GM19397 (cell line): ENCODE results near the gene TRIP10.

Experiments
- ATAC-seq: cut with Tn5 transposase; IDR thresholded peaks from one replicate; pipeline ENCODE4 v1.9.1; 2021; ENCODE audit warnings: mild to moderate bottlenecking, moderate library complexity; ENCODE audit not compliant: unreplicated experiment

The TRIP10 gene

DNA sequence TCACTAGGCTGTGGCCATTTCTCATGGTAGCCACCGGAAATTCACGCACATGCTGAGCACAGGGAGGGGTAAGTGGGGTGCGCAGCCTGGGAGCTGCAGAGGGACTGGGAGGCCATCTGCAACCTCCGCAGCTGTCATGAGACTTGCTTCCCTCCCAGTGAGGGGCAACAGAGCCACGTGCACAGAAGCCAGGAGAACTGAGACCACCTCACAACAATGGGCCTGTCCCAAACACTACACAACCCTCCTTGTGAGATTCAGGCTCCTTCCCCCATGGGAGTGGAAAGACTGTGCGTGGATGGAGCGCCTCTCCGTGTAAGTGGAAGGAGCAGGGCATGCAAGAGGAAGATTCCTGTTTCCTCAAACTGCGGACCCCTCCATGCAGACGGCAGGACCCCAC is 27.9 kb upstream of the TRIP10 start:
- ATAC-seq: no peak

DNA sequence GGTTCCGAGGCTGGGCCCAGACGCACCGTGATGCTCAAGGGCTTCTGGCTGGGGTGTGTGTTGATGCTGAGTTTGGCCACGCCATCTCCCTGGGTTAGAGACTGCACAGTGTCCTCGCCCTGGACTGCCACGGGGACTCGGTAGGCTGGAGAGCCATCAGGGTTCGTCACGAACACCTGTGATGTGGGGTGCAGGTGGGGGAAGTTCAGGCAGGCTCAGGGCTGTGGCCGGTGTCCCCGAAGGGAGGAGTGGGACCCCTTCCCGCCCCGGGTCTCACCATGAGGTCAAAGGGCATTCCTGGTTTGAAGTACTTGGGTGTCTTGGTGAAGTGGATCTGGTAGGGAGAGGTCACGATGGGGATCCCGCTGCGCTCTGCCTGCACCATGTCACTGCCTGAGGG is 27.2 kb upstream of the TRIP10 start:
- no peak for ATAC-seq

DNA sequence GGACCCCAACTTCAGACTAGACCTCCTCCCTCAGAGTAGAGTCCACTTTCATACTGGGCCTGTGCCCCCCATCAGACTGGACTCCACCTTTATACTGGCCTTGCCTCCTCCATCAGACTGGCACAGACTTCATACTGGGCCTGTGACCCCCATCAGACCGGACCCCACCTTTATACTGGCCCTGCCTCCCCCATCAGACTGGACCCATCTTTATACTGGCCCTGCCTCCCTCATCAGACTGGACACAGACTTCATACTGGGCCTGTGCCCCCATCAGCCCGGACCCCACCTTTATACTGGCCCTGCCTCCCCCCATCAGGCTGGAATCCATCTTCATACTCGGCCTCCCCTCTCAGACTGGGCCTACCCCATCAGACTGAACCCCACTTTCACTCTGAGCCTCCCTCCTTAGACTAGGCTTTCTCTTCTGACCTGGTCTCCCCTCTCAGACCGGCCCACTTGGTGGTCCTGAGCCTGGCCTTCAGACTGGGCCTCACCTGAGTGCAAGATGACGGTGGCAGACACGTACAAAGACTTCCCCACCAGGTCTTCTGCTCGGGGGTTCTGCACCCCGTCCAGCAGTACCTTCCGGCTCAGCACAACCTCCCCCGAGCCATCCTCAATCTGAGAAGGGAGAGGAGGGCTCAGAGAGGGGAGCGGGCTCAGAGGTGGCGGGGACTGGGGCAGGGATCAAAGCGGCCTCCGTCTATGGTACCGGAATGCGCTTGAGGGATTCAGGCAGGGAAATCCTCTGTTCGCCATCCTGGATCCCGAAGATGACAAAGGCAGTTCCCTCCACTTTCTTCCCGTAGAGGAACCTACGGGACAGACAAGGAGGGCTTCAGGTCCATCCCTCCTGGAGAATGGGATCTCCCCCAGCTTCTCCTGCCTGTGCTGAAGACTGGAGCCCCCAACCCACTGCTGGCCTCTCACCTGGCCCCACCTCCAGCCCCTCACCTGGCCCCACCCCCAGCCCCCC is 26.5 kb upstream of the TRIP10 start:
- ATAC-seq: no peak

DNA sequence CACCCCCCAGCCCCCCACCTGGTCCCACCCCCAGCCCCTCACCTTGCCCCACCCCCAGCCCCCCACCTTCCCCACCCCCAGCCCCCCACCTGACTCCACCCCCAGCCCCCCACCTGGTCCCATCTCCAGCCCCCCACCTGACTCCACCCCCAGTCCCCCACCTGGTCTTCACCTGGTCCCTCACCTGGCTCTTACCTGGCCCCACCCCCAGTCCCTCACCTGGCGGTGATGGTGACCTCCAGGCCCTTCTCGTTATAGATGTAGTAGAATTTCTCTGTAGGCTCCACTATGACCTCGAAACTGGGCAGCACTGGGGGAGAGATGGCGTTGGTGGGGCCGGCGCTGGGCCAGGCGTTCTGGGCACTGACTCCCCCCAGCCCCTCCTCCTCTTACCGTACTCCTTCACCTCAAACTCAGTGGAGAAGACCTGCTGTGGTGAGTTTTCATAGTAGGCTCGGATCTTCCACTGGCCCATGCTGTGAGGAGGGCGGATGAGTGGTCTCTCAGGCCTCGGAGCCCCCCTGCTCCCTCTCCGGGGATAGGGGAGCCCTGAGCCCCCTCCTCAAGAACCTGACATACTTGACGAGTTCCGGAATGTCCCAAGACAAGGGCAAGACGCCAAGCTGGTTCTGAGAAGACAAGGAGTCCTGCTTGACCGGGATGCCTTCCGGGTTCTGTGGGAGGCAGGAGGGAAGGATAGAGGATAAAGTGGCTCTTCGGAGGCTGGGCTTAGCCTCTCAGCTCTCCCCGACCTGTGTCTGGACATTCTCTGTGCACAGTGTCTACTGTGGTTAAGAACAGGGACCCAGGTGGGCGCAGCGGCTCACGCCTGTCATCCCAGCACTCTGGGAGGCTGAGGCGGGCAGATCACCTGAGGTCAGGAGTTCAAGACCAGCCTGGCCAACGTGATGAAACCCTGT is 25.4 kb upstream of the TRIP10 start:
- ATAC-seq: no peak

DNA sequence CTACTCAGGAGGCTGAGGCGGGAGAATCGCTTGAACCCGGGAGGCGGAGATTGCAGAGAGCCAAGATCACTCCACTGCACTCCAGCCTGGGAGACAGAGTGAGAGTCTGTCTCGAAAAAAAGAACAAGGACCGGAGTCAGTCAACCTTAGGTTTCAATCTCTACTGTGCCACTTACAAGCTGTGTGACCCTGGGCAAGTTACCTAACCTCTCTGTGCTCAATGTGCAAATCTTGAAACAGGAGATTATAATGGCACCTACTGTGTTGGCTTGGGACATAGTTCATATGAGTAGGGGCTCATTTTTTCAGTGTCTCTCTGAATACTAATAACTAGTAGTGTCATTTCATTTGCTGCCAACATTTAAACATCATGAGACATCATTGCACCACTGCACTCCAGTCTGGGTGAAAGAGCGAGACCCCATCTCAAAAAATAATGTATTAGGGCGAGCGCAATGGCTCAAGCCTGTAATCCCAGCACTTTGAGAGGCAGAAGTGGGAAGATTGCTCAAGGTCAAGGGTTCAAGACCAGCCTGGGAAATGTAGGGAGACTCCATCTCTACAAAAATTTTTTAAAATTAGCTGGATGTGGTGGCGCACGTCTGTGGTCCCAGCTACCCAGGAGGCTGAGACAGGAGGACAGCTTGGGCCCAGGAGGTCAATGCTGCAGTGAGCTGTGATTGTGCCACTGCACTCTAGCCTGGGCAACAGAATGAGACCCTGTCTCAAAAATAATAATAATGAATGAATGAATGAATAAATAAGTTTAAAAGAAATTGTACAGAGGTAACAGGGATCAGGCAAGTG is 24.5 kb upstream of the TRIP10 start:
- no peak for ATAC-seq

DNA sequence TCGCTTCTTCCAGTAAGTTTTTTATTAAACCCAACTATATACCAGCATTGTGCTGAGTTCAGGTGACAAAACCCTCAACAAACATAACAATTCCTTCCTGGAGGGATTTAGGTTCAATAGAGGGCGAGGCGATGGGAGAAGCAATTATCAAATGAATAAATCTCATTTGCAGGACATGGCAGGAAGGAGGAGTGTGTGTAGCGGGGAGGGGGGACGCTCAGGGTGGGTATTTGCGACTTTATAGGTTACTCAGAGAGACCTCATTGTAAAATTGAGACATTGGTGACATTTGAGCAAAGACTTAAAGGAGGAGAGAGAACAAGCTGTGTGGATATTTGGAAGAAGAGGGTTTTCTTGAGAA is 22.9 kb upstream of the TRIP10 start:
- ATAC-seq: no peak

DNA sequence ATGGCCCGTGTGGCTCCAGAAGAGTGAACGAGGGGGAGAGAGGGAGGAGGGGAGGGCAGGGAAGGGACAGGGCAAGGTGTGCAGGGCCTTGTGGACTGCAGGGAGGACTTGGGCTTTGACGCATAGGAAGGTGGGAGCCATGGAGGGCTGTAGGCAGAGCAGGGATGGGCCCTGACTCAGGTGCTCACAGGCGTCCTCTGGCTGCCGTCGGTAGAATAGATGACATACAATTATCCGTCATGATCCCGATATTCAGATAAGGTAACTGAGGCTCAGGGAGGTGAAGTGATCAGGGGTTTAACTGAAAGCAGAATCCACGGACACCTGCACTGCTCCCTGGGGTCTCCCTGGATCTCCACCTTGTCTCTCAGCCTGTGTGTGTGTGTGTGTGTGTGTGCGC is 22.4 kb upstream of the TRIP10 start:
- no peak for ATAC-seq

DNA sequence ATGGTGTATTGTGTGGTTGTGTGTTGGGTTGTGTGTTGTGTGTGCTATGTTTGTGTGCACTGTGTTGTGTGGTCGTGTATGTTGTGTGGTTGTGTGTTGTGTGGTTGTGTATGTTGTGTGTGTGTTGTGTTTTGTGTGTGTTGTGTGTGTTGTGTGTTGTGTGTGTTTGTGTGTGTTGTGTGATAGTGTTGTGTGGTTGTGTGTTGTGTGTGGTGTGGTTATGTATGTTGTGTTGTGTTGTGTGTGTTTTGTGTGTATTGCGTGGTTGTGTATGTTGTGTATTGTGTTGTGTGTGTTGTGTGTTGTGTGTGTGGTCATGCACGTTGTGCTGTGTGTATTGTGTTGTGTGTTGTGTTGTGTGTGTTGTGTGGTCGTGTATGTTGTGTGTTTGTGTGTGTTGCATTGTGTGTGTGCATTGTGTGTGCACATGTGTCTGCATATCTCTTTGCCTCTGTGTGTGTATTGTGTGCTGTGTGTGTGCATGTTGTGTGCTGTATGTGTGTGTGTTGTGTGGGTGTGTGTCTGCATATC is 22.0 kb upstream of the TRIP10 start:
- ATAC-seq: no peak

DNA sequence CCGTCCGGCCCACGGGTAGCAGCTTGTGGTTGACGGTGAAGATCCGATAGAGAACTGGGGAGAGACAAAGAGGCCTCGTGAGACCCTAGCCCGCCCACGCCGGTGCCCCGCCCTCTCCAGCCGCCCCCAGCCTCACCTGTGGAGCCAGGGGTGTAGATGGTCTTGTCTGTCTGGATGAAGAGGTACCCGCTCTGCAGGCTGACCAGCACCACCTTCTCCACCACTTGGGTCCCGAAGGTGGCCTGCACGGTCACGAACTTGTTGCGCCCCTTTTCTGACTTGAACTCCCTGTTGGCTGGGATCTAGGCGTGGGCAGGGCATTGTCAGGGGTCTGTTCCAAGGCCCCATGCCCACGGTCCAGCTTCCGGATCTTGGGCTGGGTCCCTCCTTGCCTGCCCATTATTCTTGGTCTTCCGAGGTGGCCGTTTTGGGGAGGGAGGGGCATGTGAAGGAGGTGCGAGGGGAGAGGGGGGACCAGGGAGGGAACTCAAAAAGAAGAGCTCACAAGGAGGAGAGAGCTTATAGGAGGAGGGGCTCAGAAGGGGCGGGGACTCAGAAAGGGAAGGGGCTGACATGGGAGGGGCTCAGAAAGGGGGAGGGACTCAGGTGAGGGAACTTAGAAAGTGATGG is 21.3 kb upstream of the TRIP10 start:
- ATAC-seq: no peak

DNA sequence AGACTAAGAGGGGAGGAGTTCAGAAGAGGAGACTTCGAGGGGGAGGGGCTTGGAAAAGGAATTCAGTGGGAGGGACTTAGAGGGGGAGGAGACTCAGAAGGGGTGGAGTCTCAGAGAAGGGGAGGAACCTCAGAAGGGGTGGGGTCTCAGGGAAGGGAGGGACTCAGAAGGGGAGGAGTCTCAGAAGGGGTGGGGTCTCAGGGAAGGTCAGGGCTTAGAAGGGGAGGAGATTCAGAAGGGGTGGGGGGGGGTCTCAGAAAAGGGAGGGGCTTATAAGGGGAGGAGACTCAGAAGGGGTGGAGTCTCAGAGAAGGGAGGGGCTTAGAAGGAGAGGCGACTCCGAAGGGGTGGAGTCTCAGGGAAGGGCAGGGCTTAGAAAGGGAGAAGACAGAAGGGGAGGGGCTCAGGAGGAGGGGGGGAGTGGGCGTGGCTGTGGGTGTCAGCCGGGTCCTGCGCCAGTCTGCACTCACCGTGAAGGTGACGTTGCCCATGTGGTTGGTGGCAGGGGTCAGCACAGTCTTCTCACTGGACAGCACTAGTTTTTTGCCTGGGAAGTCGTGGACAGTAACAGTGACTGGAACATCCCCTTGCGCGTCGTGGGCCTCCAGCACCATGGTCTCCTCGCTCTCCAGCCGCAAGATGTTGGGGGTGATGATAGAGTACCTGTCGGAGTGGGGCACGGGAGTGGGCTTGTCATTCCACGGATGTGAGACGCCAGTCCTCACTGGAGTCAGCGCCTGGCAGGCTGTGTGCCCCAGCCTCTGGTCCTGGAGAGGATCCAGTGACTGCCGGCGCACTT is 20.5 kb upstream of the TRIP10 start:
- no peak for ATAC-seq

DNA sequence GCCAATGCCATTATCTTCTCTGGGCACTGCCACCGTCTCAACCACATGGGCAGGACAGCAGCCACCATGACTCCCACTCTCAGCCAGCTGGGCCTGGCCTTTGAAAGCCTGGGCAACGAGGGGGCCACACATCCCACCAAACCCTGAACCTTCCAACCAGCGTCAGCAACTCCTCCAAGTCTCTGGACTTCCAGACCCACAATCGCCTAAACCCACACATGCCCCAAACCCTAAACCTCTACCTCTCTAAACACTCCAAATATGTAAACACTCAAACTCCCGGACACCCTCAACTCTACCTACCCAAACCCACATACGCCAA is 20.0 kb upstream of the TRIP10 start:
- ATAC-seq: no peak

DNA sequence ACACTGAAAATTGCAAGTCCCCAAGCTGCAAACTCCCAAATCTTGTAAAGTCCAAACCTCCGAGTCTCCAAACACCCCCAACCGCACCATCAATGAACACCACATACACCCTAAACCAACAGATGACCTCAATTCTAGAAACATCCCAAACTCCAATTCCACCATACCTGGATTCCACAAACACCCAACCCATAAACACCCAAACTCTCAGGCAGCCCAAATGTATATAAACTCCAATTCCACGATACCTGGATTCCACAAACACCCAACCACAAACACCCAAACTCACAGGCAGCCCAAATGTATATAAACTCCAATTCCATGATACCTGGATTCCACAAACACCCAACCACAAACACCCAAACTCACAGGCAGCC is 19.5 kb upstream of the TRIP10 start:
- no peak for ATAC-seq

DNA sequence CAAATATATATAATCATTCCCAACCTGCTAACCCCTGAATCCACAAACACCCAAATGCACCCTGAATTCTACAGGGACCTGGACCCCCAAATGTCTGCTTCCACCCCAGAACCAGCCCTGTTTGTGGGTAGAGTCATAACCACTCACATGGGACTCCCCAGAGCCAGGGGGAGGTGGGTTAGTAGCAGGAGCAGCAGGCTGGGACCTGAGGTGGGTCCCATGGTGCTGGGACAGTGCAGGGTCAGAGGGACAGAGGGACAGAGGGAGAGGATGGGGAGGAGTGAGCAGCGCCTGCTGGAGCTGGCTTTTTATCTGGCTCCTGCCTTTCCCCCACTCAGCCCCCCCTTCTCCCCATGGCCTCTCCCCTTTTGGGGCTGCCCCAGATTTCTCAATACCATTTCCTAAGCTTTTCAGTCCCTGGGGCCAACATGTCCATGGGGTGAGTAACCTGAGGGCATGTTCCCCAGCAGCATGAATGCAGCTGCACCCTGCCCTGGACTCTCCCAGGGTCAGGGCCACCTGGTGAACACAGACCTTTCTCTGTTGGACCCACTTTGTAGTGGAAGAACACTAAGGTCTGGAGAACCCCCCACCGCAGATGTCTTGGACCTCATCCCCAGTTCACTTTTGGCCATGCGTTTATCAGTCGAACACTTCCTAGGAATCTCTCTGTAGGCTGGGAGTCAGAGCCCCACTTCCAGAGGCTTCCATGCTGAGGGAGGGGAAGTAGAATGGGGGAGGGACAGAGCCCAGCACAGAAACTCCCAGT is 18.9 kb upstream of the TRIP10 start, which contains the start of gene C3:
TSS of gene C3 (minus strand) at position 282 of the 769 bp plus-strand sequence. CDS start at position 221, 61 bp downstream.
- no peak for ATAC-seq

DNA sequence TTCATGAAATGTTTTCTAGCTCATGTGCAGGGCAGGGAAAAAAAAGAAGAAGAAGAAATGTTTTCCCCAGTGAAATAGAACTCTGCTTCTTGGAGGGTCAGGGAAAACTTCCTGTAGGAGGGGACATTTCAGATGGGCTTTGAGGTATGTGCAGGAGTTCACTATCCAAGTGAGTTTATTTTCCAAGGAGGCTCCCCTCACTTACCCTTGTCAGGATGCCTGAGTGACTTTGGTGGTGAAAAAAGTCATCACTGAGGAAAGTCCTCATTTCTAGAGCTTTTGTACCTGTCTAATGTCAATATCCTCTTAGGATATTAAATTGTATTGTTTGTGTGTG is 18.4 kb upstream of the TRIP10 start:
- ATAC-seq: no peak

DNA sequence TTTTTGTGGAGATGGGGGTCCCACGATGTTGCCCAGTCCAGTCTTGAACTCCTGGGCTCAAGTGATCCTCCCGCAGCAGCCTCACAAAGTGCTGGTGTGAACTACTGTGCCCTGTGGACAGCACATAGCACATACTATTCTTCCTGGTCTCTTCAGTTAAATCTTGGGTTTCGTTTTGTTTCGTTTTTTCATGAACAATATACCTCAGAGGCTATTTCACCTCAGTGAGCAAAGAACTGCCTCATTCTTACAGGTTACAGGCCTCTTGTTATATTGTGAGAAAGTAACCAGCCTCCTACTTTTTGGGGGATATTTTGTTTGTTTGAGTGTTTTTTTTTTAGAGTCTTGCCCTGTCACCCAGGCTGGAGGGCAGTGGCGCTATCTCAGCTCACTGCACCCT is 17.7 kb upstream of the TRIP10 start:
- ATAC-seq: no peak

DNA sequence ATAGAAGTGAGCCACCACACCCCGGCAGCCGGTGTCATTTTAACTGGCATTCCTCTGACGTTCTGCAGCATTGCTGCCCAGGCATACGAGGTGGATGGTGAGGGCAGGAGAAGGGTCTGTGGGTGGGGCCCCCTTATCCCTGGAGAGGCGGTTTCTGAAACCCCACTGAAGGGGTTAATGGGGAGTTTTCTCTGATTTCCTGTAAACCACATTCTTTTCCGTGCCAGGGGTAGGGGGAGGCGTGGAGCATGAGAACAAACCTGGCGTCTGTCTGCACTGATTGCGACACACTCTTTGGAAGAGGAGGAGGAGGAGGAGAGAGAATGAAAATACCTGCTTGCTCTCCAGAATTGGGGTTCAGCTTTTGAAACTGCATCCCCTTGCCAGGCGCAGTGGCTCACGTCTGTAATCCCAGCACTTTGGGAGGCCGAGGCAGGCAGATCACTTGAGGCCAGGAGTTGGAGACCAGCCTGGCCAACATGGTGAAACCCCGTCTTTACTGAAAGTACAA is 16.3 kb upstream of the TRIP10 start:
- no peak for ATAC-seq

DNA sequence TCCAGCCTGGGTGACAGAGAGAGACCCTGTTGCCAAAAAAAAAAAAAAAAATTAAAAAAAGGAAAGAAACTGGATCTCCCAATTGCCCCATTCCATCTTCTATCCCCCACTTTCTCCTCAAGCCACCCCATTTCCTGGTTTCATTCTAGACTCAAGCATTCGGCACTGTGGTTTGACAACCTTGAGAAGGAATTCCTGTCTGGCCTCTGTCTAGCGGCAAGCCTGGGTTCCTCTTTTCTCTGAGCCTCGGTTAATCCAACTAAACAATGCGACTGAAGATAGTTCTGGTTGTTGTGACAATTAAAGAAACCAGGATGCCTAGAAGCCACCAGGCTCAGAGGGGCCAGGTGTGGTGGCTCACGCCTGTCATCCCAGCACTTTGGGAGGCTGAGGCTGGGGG is 15.7 kb upstream of the TRIP10 start:
- no peak for ATAC-seq

DNA sequence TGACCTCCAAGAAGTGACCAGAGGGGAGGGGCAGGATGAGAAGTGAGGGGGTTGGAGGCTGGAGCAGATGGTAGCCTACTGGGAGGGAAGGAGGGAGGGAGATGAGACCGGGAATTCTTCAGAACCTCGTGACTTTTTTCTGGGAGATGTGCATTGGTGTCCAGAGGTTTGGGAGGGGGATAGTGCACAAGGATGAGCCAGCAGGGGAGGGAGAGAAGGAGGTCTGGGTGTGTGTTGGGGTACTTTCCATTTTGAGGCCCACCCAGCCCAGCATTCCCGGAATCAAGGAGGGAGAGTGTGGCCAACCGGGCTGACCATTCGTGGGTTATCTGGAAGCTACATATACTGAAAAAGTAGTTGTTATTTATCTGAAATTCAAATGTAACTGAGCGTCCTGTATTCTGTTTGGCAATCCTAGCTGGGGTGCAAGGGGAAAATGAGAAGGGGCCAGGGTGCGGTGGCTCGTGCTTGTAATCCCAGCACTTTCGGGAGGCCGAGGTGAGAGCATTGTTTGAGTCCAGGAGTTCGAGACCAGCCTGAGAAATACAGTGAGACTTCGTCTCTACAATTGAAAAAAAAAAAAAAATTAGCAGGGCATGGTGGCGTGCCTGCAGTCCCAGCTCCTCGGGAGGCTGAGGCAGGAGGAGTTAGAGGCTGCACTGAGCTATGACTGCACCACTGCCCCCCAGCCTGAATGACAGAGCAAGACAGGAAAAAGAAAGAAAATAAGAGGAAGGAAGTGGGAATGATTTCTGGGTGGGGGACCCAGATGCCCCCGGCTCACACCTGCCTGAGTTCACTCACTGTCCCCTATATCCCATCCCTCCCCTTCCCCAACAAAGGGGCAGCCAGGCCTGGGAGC is 14.6 kb upstream of the TRIP10 start:
- ATAC-seq: no peak
